SKM-1 (cell line): ENCODE data around the gene FRG2B.
"Not testable (repeated sequence)": the region's sequence is repeated elsewhere in the genome, so short reads cannot be mapped to it uniquely, and the experiment has no call there.

Experiments used
- DNase-seq: peaks from one replicate; lab custom pipeline; 2025; ENCODE audit not compliant: unreplicated experiment; lab: John Stamatoyannopoulos, UW

The FRG2B gene

GRCh38 chr10:133600657-133601056 lies 25.9 kb downstream of the FRG2B start:
- DNase-seq: no peak

GRCh38 chr10:133599869-133600268 lies 26.7 kb downstream of the FRG2B start:
- not testable (repeated sequence) for DNase-seq

- no peak for DNase-seq
Observed at GRCh38 chr10:133592716-133593115, 33.9 kb downstream of the FRG2B start.

- DNase-seq: no peak
Observed at GRCh38 chr10:133590970-133591359, 35.6 kb downstream of the FRG2B start.

GRCh38 chr10:133590226-133590969 lies 36.2 kb downstream of the FRG2B start:
- no peak for DNase-seq

- not testable (repeated sequence) for DNase-seq
Observed at GRCh38 chr10:133577037-133577436, 49.6 kb downstream of the FRG2B start.
